ENCODE data around the gene ALX4. TPM values are rescaled to one million over a fixed set of nuclear protein-coding genes. Genes with fewer than 3 reads are reported as not detected.

ALX4 gene
- polyA plus RNA-seq, 1 of the 3 experiments (the other 2 are of a cell fraction) = under 0.01 TPM

DNA sequence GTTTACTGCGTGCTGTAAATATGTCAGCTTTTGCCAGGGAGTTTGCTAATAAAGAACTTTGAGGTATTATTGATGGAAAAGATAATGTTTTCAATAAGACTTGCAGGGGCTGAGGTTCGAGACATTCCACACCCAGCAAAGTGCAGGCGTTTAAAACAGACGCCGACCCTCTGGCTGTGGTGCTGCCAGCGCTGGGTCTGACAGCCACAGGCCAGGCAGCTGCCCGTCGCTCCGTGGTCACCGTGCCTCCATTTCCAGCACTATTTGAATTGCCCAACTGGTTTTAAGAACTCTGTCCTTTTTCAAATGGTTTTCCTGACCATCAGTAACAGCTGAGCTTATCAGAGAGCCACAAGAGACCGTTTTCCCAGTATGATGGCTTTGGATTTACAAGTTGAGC is 28.1 kb upstream of the ALX4 start:
- CTCF ChIA-PET = interaction anchor here (0.5 to 1.2 kb wide), 2 partner anchors 9 to 1315 kb away, joined by 3 to 4 read pairs; no protein-coding TSS in a partner anchor
- POLR2A ChIA-PET = no interaction called here
- Histone ChIP-seq H3K79me2 (ENCODE audit: insufficient read depth) (no peaks in the 10 kb centered on the region), H4K20me1 (ENCODE audit: insufficient read depth) (no peaks in the 10 kb centered on the region), H3K4me2 (no peak overlapping the region), H3K36me3 (replicated peaks in 1 of 2; ENCODE audit: control insufficient read depth in 1 of 2, insufficient read depth in 2 of 2, low read length in 1 of 2) (no peaks in the 10 kb centered on the region), H3K4me3 (ENCODE audit: low read depth in 2 of 2, low read length in 1 of 2) (no peak overlapping the region), H2AFZ (ENCODE audit: low read depth) (no peak overlapping the region), H3K9ac (no peak overlapping the region), H3K9me2 (no peaks in the 10 kb centered on the region), H3K4me1 (ENCODE audit: control insufficient read depth in 1 of 2, insufficient read depth in 2 of 2, low read depth in 1 of 2, low read length in 1 of 2) (no peaks in the 10 kb centered on the region; a peak in 1 of 4 replicates), H3K9me3 (no peaks in the 10 kb centered on the region), H3K27me3 (ENCODE audit: insufficient read depth) (peaks cover 15% of the 10 kb centered on the region; the same call in 1 of the 2 replicates), H3F3A (replicated peaks; ENCODE audit: insufficient read depth) (no peaks in the 10 kb centered on the region), H3K27ac (ENCODE audit: low read depth in 2 of 2, low read length in 1 of 2) (no peak overlapping the region)
- DNase-seq = no peak
- WGBS (ENCODE audit: low lambda C conversion rate) = 66% methylated on average over 11 of the region's 11 CpGs
- no peak for TF ChIP-seq POLR2AphosphoS5 (IDR thresholded peaks at IDR 0.05; ENCODE audit: low read depth, low read length)
- TF ChIP-seq RFX5 (IDR thresholded peaks at IDR 0.05; ENCODE audit: low read length) = no peak

DNA sequence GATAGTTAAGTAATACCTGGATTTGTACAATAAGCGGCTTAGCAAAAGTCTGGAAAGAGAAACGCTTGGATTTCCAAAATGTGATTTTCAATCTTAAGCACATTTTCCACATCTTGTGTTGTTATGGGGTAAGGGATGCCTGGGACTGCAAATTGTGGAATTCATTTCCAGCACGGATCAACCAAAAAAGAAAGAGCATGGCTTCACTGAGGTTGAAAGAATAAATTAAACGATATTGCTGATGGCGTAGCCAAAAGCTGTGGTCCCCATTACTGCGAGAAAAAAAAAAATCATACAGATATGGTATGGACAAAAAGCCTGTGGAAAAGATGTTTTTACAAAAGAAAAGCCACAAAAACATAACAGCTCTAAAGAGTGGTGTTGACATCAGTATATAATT is 26.0 kb upstream of the ALX4 start:
- Histone ChIP-seq H3F3A (replicated peaks; ENCODE audit: insufficient read depth) (no peaks in the 10 kb centered on the region), H3K9me3 (no peaks in the 10 kb centered on the region), H2AFZ (ENCODE audit: low read depth) (no peak overlapping the region), H3K4me2 (no peak overlapping the region), H3K79me2 (ENCODE audit: insufficient read depth) (no peaks in the 10 kb centered on the region), H4K20me1 (ENCODE audit: insufficient read depth) (no peaks in the 10 kb centered on the region), H3K27ac (ENCODE audit: low read depth in 2 of 2, low read length in 1 of 2) (no peak overlapping the region), H3K4me1 (ENCODE audit: control insufficient read depth in 1 of 2, insufficient read depth in 2 of 2, low read depth in 1 of 2, low read length in 1 of 2) (no peaks in the 10 kb centered on the region; a peak in 1 of 4 replicates), H3K27me3 (ENCODE audit: insufficient read depth) (peaks cover 15% of the 10 kb centered on the region; the same call in 1 of the 2 replicates), H3K9ac (no peak overlapping the region), H3K4me3 (ENCODE audit: low read depth in 2 of 2, low read length in 1 of 2) (no peak overlapping the region), H3K36me3 (replicated peaks in 1 of 2; ENCODE audit: control insufficient read depth in 1 of 2, insufficient read depth in 2 of 2, low read length in 1 of 2) (no peaks in the 10 kb centered on the region), H3K9me2 (no peaks in the 10 kb centered on the region)
- TF ChIP-seq GATA2 (CRISPR knock-in tag; IDR thresholded peaks at IDR 0.05) (no peak), RXRA (IDR thresholded peaks at IDR 0.05; ENCODE audit: borderline replicate concordance, low read depth) (no peak), CHD2 (IDR thresholded peaks at IDR 0.05; ENCODE audit: low read length, partially characterized antibody) (no peak), JUND (IDR thresholded peaks at IDR 0.05) (no peak), ELF1 (IDR thresholded peaks at IDR 0.05) (no peak), RFX5 (IDR thresholded peaks at IDR 0.05; ENCODE audit: low read length) (no peak), FOXJ3 (CRISPR knock-in tag; IDR thresholded peaks at IDR 0.05) (no peak), NRF1 (IDR thresholded peaks at IDR 0.05; ENCODE audit: low read depth, low read length) (no peak), FOSL2 (IDR thresholded peaks at IDR 0.05; ENCODE audit: borderline replicate concordance, low read depth) (no peak)
- TF ChIP-seq, protein P1, sequence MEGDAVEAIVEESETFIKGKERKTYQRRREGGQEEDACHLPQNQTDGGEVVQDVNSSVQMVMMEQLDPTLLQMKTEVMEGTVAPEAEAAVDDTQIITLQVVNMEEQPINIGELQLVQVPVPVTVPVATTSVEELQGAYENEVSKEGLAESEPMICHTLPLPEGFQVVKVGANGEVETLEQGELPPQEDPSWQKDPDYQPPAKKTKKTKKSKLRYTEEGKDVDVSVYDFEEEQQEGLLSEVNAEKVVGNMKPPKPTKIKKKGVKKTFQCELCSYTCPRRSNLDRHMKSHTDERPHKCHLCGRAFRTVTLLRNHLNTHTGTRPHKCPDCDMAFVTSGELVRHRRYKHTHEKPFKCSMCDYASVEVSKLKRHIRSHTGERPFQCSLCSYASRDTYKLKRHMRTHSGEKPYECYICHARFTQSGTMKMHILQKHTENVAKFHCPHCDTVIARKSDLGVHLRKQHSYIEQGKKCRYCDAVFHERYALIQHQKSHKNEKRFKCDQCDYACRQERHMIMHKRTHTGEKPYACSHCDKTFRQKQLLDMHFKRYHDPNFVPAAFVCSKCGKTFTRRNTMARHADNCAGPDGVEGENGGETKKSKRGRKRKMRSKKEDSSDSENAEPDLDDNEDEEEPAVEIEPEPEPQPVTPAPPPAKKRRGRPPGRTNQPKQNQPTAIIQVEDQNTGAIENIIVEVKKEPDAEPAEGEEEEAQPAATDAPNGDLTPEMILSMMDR (IDR thresholded peaks at IDR 0.05) = no peak
- TF ChIP-seq, protein P2, sequence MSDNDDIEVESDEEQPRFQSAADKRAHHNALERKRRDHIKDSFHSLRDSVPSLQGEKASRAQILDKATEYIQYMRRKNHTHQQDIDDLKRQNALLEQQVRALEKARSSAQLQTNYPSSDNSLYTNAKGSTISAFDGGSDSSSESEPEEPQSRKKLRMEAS (IDR thresholded peaks at IDR 0.05; ENCODE audit: low read depth) = no peak
- ChIA-PET CTCF (no interaction called here), POLR2A (interaction anchor here (0.6 kb wide), 1 partner anchor 210 kb away, joined by 4 read pairs; no protein-coding TSS in a partner anchor)
- no peak for DNase-seq
- 71% methylated on average over 6 of the region's 6 CpGs for WGBS (ENCODE audit: low lambda C conversion rate)

All from SK-N-SH (cell line).